NCI-H524 treated with DMSO at 0.1 percent for 48 hours (cell line): ENCODE data around the gene VTI1A.

Experiments
- DNase-seq: peaks from one replicate; lab custom pipeline; 2025; lab: John Stamatoyannopoulos, UW

Gene VTI1A

GRCh38 chr10:112546474-112546873, 99.5 kb downstream of the VTI1A start:
- no peak for DNase-seq

DNA sequence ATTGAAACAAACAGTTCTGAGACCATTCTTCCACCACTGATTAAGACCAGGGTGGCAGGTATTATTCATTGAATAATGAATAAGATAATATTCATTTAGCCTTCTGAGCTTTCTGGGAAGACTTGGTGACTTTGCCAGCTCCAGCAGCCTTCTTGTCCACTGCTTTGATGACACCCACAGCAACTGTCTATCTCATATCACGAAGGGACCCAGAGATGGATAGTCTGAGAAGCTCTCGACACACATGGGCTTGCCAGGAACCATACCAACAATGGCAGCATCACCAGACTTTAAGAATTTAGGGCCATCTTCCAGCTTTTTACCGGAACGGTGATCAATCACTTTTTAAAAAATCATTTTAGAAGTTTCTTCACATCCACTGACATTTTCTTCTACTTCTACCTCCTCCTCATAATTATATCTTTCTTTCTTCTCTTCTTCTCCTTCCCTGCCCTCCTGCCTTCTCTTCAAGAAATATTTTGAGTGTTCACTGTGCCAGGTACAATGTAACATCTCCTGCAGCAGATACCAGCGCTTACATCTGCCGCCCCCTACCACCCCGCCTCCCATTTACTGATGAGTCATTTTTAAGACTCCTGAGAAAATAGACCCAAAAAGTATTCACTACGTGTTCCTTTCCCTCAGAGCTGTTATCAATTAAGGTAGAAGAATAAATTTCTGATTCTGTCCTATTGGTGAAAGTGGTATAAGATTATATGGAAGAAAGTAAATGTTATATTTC, 101.7 kb downstream of the VTI1A start:
- no peak for DNase-seq

DNA sequence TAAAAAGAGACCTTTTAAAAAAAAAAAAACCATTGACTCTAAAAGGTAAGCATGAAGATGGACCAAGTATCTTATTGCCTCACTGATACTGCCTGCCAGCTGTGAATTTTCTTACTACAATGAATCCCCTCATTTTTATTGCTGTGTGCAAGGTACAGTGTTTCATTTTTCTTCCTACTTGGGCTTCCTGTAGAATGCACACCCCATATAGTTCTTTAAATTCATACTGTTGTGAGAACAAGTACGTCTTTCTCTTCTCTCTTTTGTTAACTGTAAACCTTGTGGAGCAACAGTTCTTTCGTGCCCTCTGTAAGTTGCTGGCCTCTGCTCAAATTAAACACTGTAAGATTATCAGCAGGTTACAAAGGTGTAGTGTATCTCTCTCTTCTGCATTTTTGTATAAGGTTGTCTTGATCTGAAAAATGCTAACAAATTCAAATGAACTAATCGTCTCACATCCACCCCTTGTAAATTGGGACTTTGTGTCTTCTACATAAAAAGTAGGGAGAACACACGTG, 105.6 kb downstream of the VTI1A start:
- DNase-seq = no peak

DNA sequence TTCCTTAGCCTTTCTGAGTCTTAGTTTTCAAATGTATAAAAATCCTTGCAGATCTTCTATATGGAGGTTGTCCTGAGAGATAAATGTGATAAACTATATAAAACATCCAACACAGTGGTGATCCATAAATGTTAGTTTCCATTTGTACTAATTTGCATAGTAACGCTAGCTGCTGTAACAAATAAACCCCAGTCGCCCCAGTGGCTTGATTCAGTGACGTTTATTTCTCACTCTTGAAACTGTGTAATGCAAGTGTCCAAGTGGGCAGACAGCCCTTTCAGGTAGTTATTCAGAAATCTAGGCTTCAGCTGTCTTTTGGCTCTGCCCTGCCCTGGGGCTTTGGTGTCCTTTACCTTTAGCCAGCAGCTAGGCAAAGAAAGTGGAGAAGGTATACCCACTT, 106.3 kb downstream of the VTI1A start:
- no peak for DNase-seq

GRCh38 chr10:112554263-112554662, 107.2 kb downstream of the VTI1A start:
- no peak for DNase-seq

DNA sequence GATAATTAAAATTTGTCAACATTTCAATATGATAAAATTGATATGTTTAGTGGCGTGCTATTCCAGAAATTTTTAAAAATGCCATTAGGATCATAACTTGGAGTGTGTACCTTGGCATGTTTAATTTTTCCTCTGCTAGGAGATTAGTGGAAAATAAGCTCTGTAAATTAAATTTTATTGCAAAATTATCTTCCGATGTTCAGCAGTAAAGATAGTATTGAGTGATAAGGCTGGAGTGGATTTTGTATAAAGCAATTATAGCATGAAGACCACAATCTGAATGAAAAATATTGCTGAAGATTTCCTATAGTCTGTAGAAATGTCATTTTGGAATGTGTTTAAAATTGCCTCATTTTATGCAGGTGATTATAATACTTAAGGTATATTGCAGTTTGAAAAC, 110.2 kb downstream of the VTI1A start:
- no peak for DNase-seq

DNA sequence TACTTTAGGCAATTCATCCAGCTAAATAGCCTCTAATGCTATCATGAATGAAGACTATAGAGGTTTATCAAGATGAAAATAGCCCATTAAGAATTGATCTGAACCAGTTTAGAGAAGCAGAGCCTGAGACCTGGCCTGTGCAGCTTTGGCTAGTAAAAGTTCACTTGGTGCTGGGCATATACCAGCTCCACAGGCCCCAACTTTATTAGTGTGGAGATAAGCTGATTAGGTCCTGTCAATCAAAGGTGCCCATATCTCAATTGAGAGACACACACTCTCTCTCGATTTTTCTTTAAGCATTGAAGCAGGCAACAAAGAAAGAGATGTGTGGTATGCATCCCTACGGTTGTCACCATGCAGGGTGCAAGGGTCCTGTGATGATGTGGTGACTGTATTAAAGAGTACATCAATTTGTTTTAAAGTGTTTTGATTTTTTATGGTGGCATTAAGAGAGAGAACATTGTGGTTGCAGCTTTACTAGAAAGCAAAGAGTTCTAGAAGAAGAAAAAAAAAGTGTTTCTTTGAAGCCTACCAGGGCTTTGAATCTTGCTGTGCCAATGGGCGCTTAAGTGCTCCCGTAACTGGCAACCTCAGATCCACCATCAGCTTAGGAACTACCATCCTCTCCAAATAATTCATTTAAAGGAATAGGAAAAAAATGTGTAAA, 111.6 kb downstream of the VTI1A start:
- no peak for DNase-seq

- no peak for DNase-seq
These were observed 112.3 kb downstream of the VTI1A start for GRCh38 chr10:112559349-112559748.

DNA sequence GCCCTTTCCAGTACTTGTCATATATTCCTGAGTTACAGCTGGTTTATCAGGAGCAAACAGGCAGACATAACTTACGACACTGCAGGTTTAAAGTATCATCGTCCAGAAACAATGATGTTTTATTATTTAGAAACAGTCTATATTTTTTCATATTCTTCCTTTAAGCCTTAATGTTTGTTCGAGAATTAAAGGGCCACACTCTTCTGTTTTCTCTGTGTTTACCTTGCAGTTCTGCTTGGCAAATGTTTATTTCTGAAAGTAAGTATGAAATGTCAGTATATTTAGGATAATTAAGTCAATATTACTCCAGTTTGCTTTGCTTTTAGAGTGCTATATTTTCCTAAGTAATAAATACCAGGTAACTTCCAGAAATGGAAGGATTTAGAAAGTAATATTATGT, 115.1 kb downstream of the VTI1A start:
- DNase-seq = no peak

GRCh38 chr10:112562809-112563663, 116.0 kb downstream of the VTI1A start:
- DNase-seq = no peak

- DNase-seq = no peak
These were observed 117.3 kb downstream of the VTI1A start for GRCh38 chr10:112564337-112564736.

GRCh38 chr10:112565434-112566053, 118.5 kb downstream of the VTI1A start:
- no peak for DNase-seq

GRCh38 chr10:112570585-112570984, 123.6 kb downstream of the VTI1A start:
- DNase-seq = no peak

GRCh38 chr10:112579578-112579977, 132.6 kb downstream of the VTI1A start:
- no peak for DNase-seq

GRCh38 chr10:112580267-112580666, 133.3 kb downstream of the VTI1A start:
- no peak for DNase-seq

GRCh38 chr10:112581921-112582320, 134.9 kb downstream of the VTI1A start:
- DNase-seq = no peak

DNA sequence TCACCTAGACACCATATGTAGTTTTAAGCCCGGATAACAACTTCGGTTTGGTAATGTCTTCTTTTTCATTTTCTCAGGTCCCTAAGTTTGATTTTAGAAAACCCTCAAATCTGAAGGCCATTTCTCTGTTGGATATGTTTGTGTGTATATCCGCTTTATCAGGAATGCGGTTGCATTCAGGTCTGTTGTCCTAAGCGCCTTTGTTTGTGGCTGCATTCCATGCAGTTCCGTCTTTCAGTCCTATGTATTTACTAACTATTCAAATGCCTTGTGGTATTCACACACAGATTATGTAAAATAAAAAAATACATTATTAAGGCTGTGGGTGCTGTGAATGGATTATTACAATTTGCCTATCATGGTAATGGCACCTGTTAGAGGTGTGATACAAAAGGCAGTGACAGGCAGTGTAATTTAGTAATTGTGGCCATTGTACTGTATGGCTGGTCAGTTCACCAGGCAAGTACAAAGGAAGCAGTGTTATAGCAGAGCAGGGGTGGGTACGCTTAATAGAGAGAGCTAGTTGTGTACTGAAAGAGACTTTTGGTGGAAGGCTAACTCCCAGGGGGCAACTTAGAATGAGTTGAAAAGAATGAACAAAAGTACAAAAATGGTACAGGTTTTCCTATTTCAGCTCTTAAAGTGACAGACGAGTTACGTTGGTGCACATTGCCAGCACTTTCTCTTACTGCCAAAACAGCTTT, 136.4 kb downstream of the VTI1A start:
- DNase-seq = no peak

GRCh38 chr10:112584276-112584675, 137.3 kb downstream of the VTI1A start:
- no peak for DNase-seq

DNA sequence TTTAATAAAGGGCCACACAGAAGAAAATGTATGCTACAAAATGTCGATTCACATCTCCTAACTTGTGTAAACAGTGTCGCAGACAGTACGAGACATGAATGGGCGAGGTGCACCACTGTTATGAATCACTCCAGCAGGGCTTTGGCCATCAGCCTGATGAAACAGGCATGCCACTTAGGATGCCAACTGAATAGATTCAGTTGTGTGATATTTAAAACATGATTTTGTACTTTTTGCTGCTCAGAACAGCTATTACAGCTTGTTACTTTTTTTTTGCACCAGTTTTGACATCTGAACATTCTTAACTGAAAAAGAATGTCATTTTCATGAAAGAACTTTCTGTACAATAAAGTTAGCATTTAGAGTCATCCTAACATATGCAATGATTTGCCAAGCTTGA, 138.1 kb downstream of the VTI1A start:
- DNase-seq = no peak

GRCh38 chr10:112585960-112586359, 138.9 kb downstream of the VTI1A start:
- no peak for DNase-seq

DNA sequence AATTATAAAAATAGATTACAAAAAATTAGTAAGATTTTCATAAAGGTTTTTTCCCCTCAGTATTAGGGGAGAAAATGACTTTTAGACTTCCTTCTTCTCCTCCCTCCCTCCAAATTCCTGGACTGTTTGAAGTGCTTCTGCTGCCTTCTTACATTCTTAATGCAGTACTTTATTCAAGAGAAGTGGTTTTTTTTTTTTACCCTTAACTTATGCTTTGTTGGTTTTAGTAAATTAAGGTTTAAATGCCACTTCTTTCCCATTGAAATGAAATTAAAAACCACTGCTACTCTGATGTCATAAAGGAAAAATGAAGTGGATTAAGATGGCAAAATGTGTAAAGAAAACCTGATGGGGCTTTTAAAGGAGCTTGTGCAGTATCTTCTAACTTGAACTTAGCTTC, 140.7 kb downstream of the VTI1A start:
- DNase-seq = no peak
